ENCODE measurements around the gene AURKA.

- no peak for TF ChIP-seq ISL1 (CRISPR knock-in tag; IDR thresholded peaks at IDR 0.05)
- no peak for TF ChIP-seq CREB5 (CRISPR knock-in tag; IDR thresholded peaks at IDR 0.05; ENCODE audit: low read depth)
Measured at GRCh38 chr20:56348305-56348693, 43.7 kb downstream of the AURKA start.

Data from SK-N-SH treated with all-trans-retinoic acid at 6 μM for 48 hours (cell line).